ENCODE results near the gene SMAD9. TPM values are rescaled to one million over a fixed set of nuclear protein-coding genes. Genes with fewer than 3 reads are reported as not detected.

The SMAD9 gene
- total RNA-seq, 1 experiment from 2014 or later: 25.9 TPM

DNA sequence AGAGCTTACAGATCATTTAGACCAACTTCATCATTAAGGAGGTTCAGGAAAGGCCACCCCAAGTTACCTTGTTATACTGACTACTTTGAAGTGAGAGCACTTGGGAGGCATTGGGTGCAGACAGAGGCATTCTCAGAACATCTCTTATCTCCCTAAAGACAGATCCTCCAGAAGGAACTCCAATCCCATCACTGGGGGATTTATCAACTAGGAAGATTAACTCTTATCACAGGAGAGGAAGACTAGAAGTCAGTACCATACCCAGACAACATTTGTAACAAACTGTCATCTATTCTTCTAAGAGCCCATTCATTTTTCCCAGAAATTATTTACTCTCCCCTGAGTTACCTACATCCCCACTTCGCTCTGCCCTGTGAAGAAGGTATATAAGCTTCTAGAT is 106.8 kb downstream of the SMAD9 start:
- Histone ChIP-seq H3K9me3 (replicated peaks) (no peaks in the 10 kb centered on the region), H3K36me3 (no peaks in the 10 kb centered on the region), H3K4me1 (replicated peaks) (no peaks in the 10 kb centered on the region), H3K4me3 (no peak overlapping the region), H3K27ac (no peak overlapping the region), H3K27me3 (replicated peaks) (no peaks in the 10 kb centered on the region; the same call in 1 of the 2 replicates)
- no peak for DNase-seq (ENCODE audit: low read depth in 1 of 2, low spot score in 2 of 2)

DNA sequence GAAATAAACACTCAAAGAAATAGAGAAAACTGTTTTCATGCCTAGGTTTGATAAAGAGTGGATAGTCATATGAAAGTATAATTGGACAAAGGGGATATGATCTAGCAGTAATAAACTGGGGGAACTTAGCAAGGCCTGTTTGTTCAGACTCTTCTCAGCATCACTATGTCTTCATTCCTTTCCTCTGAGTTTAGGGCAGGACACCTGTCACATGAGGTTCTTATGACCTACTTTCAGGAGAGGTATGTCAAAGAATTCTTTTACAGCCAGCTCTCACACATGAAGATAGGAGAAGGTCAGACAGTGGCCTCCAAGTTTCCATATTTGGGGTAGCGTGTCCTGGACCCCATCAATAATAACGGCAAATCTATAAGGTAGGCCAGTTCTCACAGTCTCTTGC is 112.4 kb downstream of the SMAD9 start:
- Histone ChIP-seq H3K36me3 (no peaks in the 10 kb centered on the region), H3K4me3 (no peak overlapping the region), H3K9me3 (replicated peaks) (no peaks in the 10 kb centered on the region), H3K4me1 (replicated peaks) (no peaks in the 10 kb centered on the region), H3K27me3 (replicated peaks) (no peaks in the 10 kb centered on the region), H3K27ac (no peak overlapping the region)
- DNase-seq (ENCODE audit: low read depth in 1 of 2, low spot score in 2 of 2): no peak

DNA sequence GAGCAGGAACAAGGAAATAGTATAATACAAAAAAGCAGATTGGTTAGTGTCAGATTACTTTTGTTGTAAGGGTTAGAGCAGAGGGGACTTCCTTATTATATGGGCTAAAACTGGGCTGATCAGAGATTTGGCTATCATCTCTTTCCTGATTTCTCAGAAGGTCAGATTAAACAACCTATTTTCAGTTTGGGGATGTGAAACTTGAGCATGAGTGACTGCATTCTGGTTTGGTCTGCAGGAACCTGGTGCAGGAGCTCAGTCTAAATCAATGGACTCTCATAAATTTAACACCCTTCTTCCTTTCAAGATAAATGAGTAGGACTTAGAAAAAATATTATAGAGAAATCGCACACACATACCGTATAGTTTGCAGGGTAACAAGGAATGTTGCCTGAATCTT is 113.9 kb downstream of the SMAD9 start:
- no peak overlapping the region for H3K4me3 ChIP-seq
- H3K4me1 ChIP-seq (replicated peaks): no peaks in the 10 kb centered on the region
- no peaks in the 10 kb centered on the region for H3K27me3 ChIP-seq (replicated peaks)
- no peaks in the 10 kb centered on the region for H3K36me3 ChIP-seq
- no peak for DNase-seq (ENCODE audit: low read depth in 1 of 2, low spot score in 2 of 2)
- H3K9me3 ChIP-seq (replicated peaks): no peaks in the 10 kb centered on the region
- H3K27ac ChIP-seq: no peak overlapping the region

DNA sequence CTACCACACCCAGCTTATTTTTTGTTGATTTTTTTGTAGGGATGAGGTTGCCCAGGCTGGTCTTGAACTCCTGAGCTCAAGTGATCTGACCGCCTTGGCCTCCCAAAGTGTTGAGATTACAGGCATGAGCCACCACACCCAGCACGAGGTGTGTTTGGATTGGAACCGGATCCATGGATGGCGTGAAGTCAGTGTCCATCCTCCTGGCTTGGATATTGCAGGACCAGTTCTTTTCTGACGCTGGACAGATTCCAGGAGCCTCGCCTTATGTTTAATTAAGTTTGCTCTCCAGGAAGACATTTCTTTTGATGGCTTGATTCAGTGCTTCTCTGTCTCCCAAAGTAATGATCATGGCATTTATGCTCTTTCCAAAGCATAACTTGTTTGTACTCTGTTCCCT is 115.5 kb downstream of the SMAD9 start:
- H3K36me3 ChIP-seq: no peaks in the 10 kb centered on the region
- no peak overlapping the region for H3K4me3 ChIP-seq
- no peaks in the 10 kb centered on the region for H3K4me1 ChIP-seq (replicated peaks)
- no peak for DNase-seq (ENCODE audit: low read depth in 1 of 2, low spot score in 2 of 2)
- no peaks in the 10 kb centered on the region for H3K9me3 ChIP-seq (replicated peaks)
- H3K27ac ChIP-seq: no peak overlapping the region
- H3K27me3 ChIP-seq (replicated peaks): no peaks in the 10 kb centered on the region

GRCh38 chr13:36801035-36801434 is 119.0 kb downstream of the SMAD9 start:
- no peak for DNase-seq (ENCODE audit: low read depth in 1 of 2, low spot score in 2 of 2)
- no peak overlapping the region for H3K4me3 ChIP-seq
- H3K36me3 ChIP-seq: no peaks in the 10 kb centered on the region
- H3K27ac ChIP-seq: no peak overlapping the region
- H3K4me1 ChIP-seq (replicated peaks): no peaks in the 10 kb centered on the region
- no peaks in the 10 kb centered on the region for H3K9me3 ChIP-seq (replicated peaks)
- no peaks in the 10 kb centered on the region for H3K27me3 ChIP-seq (replicated peaks)

DNA sequence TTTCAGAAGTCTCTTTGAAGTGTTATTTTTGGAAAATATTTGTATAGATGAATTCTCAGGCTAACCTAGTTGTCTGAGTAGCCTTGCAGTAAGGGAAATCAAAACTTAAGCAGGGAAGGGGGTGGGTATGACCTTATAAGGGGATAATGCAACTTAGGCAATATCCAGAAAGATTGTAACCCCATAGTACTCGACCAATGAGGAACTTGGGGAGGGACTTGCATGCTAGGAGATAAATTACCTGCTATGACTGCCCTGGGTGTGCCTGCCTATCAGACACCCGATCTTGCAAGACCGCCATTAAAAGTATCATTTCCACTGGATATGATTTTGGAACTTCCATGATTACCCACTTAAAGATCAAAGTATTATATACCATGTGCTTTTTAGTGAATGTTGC is 124.0 kb downstream of the SMAD9 start:
- H3K36me3 ChIP-seq: no peaks in the 10 kb centered on the region
- no peak overlapping the region for H3K27ac ChIP-seq
- no peak overlapping the region for H3K4me3 ChIP-seq
- no peaks in the 10 kb centered on the region for H3K9me3 ChIP-seq (replicated peaks)
- no peaks in the 10 kb centered on the region for H3K4me1 ChIP-seq (replicated peaks)
- no peak for DNase-seq (ENCODE audit: low read depth in 1 of 2, low spot score in 2 of 2)
- no peaks in the 10 kb centered on the region for H3K27me3 ChIP-seq (replicated peaks)

DNA sequence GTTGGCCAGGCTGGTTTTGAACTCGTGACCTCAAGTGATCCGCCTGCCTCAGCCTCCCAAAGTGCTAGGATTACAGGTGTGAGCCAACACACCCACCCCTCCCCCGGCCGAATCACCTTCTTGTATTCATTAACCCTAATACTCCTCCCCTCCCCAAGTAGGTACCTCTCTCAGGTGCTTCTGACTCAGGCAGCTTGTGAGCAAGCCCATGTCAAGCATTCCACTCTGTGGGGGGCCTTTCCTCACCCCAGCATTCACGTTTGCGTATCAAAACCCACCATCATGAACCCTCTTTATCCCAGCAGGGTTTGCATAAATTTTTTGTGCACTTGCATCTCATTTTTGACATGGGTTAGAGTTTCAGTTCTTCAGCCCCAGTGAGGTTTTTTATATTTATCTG is 124.6 kb downstream of the SMAD9 start:
- H3K4me1 ChIP-seq (replicated peaks): no peaks in the 10 kb centered on the region
- H3K36me3 ChIP-seq: no peaks in the 10 kb centered on the region
- H3K27ac ChIP-seq: no peak overlapping the region
- no peak for DNase-seq (ENCODE audit: low read depth in 1 of 2, low spot score in 2 of 2)
- no peaks in the 10 kb centered on the region for H3K27me3 ChIP-seq (replicated peaks)
- no peaks in the 10 kb centered on the region for H3K9me3 ChIP-seq (replicated peaks)
- H3K4me3 ChIP-seq: no peak overlapping the region

Other genes with a start within 250 kb of the SMAD9 start
- gene SERTM1, start 246.2 kb downstream of the SMAD9 start, total RNA-seq (2014; rRNA removed; shearing (Covaris generic)): not detected in 2 replicates
- 0.47 and 1.2 TPM in 2 replicates for gene RFXAP, start 101.0 kb downstream of the SMAD9 start, total RNA-seq (2014; rRNA removed; shearing (Covaris generic))
- gene ALG5, start 79.1 kb upstream of the SMAD9 start, total RNA-seq (2014; rRNA removed; shearing (Covaris generic)): 30.4 and 39.4 TPM in 2 replicates
- 41.2 and 48.8 TPM in 2 replicates for gene EXOSC8, start 80.5 kb upstream of the SMAD9 start, total RNA-seq (2014; rRNA removed; shearing (Covaris generic))
- 45.0 and 54.7 TPM in 2 replicates for gene SUPT20H, start 139.4 kb upstream of the SMAD9 start, total RNA-seq (2014; rRNA removed; shearing (Covaris generic))
- not detected in 2 replicates for gene CSNK1A1L, start 185.4 kb upstream of the SMAD9 start, total RNA-seq (2014; rRNA removed; shearing (Covaris generic))